ENCODE measurements around the gene AHRR.
"Not testable (repeated sequence)": the region's sequence is repeated elsewhere in the genome, so short reads cannot be mapped to it uniquely, and the experiment has no call there.

Gene AHRR

GRCh38 chr5:474840-475661 is 153.5 kb downstream of the AHRR start:
- no peak for DNase-seq (ENCODE audit: low read depth, low spot score)

GRCh38 chr5:475704-476101 is 154.2 kb downstream of the AHRR start:
- no peak for DNase-seq (ENCODE audit: low read depth, low spot score)

- DNase-seq (ENCODE audit: low read depth, low spot score): no peak
Observed at GRCh38 chr5:476102-476813, 154.7 kb downstream of the AHRR start.

- no peak for DNase-seq (ENCODE audit: low read depth, low spot score)
Observed at GRCh38 chr5:476814-477175, 155.3 kb downstream of the AHRR start.

GRCh38 chr5:477247-477646 is 155.7 kb downstream of the AHRR start:
- DNase-seq (ENCODE audit: low read depth, low spot score): no peak

GRCh38 chr5:477871-478270 is 156.4 kb downstream of the AHRR start:
- no peak for DNase-seq (ENCODE audit: low read depth, low spot score)

GRCh38 chr5:478369-478981 is 157.0 kb downstream of the AHRR start:
- DNase-seq (ENCODE audit: low read depth, low spot score): no peak

GRCh38 chr5:478982-479535 is 157.5 kb downstream of the AHRR start:
- DNase-seq (ENCODE audit: low read depth, low spot score): no peak

GRCh38 chr5:479566-480319 is 158.2 kb downstream of the AHRR start:
- no peak for DNase-seq (ENCODE audit: low read depth, low spot score)

GRCh38 chr5:481347-481746 is 159.8 kb downstream of the AHRR start:
- DNase-seq (ENCODE audit: low read depth, low spot score): no peak

- no peak for DNase-seq (ENCODE audit: low read depth, low spot score)
Observed at GRCh38 chr5:482021-482420, 160.5 kb downstream of the AHRR start.

GRCh38 chr5:482506-482905 is 161.0 kb downstream of the AHRR start:
- no peak for DNase-seq (ENCODE audit: low read depth, low spot score)

- DNase-seq (ENCODE audit: low read depth, low spot score): no peak
Observed at GRCh38 chr5:483011-483410, 161.5 kb downstream of the AHRR start.

- DNase-seq (ENCODE audit: low read depth, low spot score): no peak
Observed at GRCh38 chr5:483434-484140, 162.1 kb downstream of the AHRR start.

GRCh38 chr5:484556-484955 is 163.0 kb downstream of the AHRR start:
- DNase-seq (ENCODE audit: low read depth, low spot score): no peak

- DNase-seq (ENCODE audit: low read depth, low spot score): no peak
Observed at GRCh38 chr5:485113-485945, 163.8 kb downstream of the AHRR start.

GRCh38 chr5:485946-486491 is 164.5 kb downstream of the AHRR start:
- no peak for DNase-seq (ENCODE audit: low read depth, low spot score)

- DNase-seq (ENCODE audit: low read depth, low spot score): not testable (repeated sequence)
Observed at GRCh38 chr5:486597-486996, 165.1 kb downstream of the AHRR start.

Data from brain pericyte (primary cell).